Spleen (tissue), 7 donors: Measurements from ENCODE around the gene DIO1.

Experiments used
- CTCF ChIP-seq, 11 experiments: fragments of 200-600 bp in 7 of 11; fragments of 450-650 bp in 4 of 11; sonication (generic) in 4 of 11; IDR thresholded peaks in 8 of 11; conservative IDR thresholded peaks in 3 of 11; 1 replicate in 7 of 11; 2 replicates in 4 of 11; pipeline versions ENCODE4 v1.4.0 to v1.8.0; 2016 to 2021; ENCODE audit warnings: antibody characterized with exemption in 11 of 11, inconsistent platforms in 4 of 11, mild to moderate bottlenecking in 1 of 11
- POLR2A ChIP-seq, 3 donors: fragments of 450-650 bp; IDR thresholded peaks; one replicate each; pipeline ENCODE4 v1.5.1; 2017; ENCODE audit warnings: antibody characterized with exemption in 3 of 3, mild to moderate bottlenecking in 1 of 3
- POLR2AphosphoS5 ChIP-seq, 3 donors: sonication (generic); formaldehyde crosslinking; IDR thresholded peaks; one replicate each; pipeline ENCODE4 v1.5.1; 2017; ENCODE audit warnings: antibody characterized with exemption in 3 of 3
- donor health status: DM: no; HTN: no; CAD: no; lungs with moderate emphysema.
- donor health status: DM: no; HTN: no; CAD: no.
- donor health status: DM: no; HTN: no; CAD: no.

GRCh38 chr1:53871773-53872484 is 22.1 kb upstream of the DIO1 start:
- TF ChIP-seq CTCF (IDR thresholded peaks at IDR 0.05 in 8 of 11, conservative IDR thresholded peaks at IDR 0.05 in 3 of 11) (no peak), POLR2AphosphoS5 (IDR thresholded peaks at IDR 0.05) (no peak), POLR2A (IDR thresholded peaks at IDR 0.05) (no peak)
